Spleen (tissue), 11 donors: ENCODE results near the gene PARP9. TPM values are rescaled to one million over a fixed set of nuclear protein-coding genes. Genes with fewer than 3 reads are reported as not detected.

Experiments used
- DNase-seq: peaks from one replicate; pipeline ENCODE4 v3.0.0-alpha.2; 2020
- H3K27ac ChIP-seq, 8 donors: fragments of 200-600 bp; sonication (generic) in 7 of 8; 1 replicate in 4 of 8; 2 replicates in 4 of 8; pipeline versions ENCODE4 v1.5.0 to v1.8.0; 2016 to 2021; ENCODE audit warnings: inconsistent platforms in 4 of 8, mild to moderate bottlenecking in 4 of 8, moderate library complexity in 1 of 8
- H3K27me3 ChIP-seq, 7 donors: fragments of 200-600 bp; sonication (generic) in 6 of 7; replicated peaks in 1 of 7; 1 replicate in 4 of 7; 2 replicates in 3 of 7; pipeline versions ENCODE4 v1.5.0 to v1.8.0; 2016 to 2021; ENCODE audit warnings: inconsistent platforms in 3 of 7, mild to moderate bottlenecking in 1 of 7
- H3K36me3 ChIP-seq, 6 donors: fragments of 200-600 bp; sonication (generic) in 5 of 6; 1 replicate in 4 of 6; 2 replicates in 2 of 6; pipeline versions ENCODE4 v1.5.0 to v1.8.0; 2016 to 2021; ENCODE audit warnings: inconsistent platforms in 2 of 6
- H3K4me1 ChIP-seq, 6 donors: fragments of 200-600 bp; sonication (generic) in 5 of 6; 1 replicate in 3 of 6; 2 replicates in 3 of 6; pipeline versions ENCODE4 v1.5.0 to v1.8.0; 2016 to 2021; ENCODE audit warnings: inconsistent platforms in 3 of 6
- H3K4me3 ChIP-seq, 8 donors: fragments of 200-600 bp; sonication (generic) in 7 of 8; 1 replicate in 4 of 8; 2 replicates in 4 of 8; pipeline versions ENCODE4 v1.5.0 to v1.8.0; 2016 to 2021; ENCODE audit warnings: inconsistent platforms in 4 of 8, mild to moderate bottlenecking in 4 of 8, moderate library complexity in 2 of 8
- H3K9me3 ChIP-seq, 8 donors: fragments of 200-600 bp; sonication (generic) in 7 of 8; 1 replicate in 4 of 8; 2 replicates in 4 of 8; pipeline versions ENCODE4 v1.5.0 to v1.8.0; 2016 to 2021; ENCODE audit warnings: inconsistent platforms in 4 of 8
- POLR2A ChIP-seq, 3 donors: fragments of 450-650 bp; IDR thresholded peaks; one replicate each; pipeline ENCODE4 v1.5.1; 2017; ENCODE audit warnings: antibody characterized with exemption in 3 of 3, mild to moderate bottlenecking in 1 of 3
- POLR2AphosphoS5 ChIP-seq, 3 donors: sonication (generic); formaldehyde crosslinking; IDR thresholded peaks; one replicate each; pipeline ENCODE4 v1.5.1; 2017; ENCODE audit warnings: antibody characterized with exemption in 3 of 3
- WGBS, 5 donors: extraction: QIAGEN DNeasy Blood & Tissue Kit in 3 of 5; methylation state at CpG; one replicate each; pipeline versions ENCODE4 v1.1.5 to v1.1.7; 2013 to 2018; 5-methylcytosine and 5-hydroxymethylcytosine counted together
- intact Hi-C: fragments of 100-400 bp; cut with DNase I; formaldehyde crosslinking; loops from one replicate; pipeline ENCODE4 v1.15.0; 2023; ENCODE audit warnings: low total_unique reads
- polyA plus RNA-seq, 3 donors: library from polyadenylated mRNA; stranded (reverse); fragments of 200-250 nt; gene quantifications; one replicate each; pipeline ENCODE4 v1.2.1, GENCODE V29; 2013
- total RNA-seq, 7 donors: library from RNA; depleted of rRNA in 3 of 7; stranded (reverse); fragments of >200 nt in 3 of 7; fragmentation: NEBNext Ultra II Directional in 4 of 7; extraction: Animal tissue kit (Norgen Biotek cat#: 25700) in 4 of 7; gene quantifications; one replicate each; pipeline versions ENCODE4 v1.1.0 to v1.2.1, GENCODE V29; 2016 to 2021
- TF ChIP-seq, protein P1 (sequence below), 11 experiments: fragments of 200-600 bp in 7 of 11; fragments of 450-650 bp in 4 of 11; sonication (generic) in 4 of 11; IDR thresholded peaks in 8 of 11; conservative IDR thresholded peaks in 3 of 11; 1 replicate in 7 of 11; 2 replicates in 4 of 11; pipeline versions ENCODE4 v1.4.0 to v1.8.0; 2016 to 2021; ENCODE audit warnings: antibody characterized with exemption in 11 of 11, inconsistent platforms in 4 of 11, mild to moderate bottlenecking in 1 of 11
- donor health status: healthy with polysubstance abuse.
- donor health status: DM: no; HTN: no; CAD: no; lungs with moderate emphysema.
- donor health status: DM: no; HTN: no; CAD: no.
- donor health status: Bipolar disorder and iron deficiency.
- donor health status: healthy.
- donor health status: DM: no; HTN: no; CAD: no.
- donor health status: DM: yes; HTN: yes; CAD: no.

Gene PARP9
- total and polyA plus RNA-seq, 10 donors, result 24.0 to 72.6 (median 61.8) TPM

DNA sequence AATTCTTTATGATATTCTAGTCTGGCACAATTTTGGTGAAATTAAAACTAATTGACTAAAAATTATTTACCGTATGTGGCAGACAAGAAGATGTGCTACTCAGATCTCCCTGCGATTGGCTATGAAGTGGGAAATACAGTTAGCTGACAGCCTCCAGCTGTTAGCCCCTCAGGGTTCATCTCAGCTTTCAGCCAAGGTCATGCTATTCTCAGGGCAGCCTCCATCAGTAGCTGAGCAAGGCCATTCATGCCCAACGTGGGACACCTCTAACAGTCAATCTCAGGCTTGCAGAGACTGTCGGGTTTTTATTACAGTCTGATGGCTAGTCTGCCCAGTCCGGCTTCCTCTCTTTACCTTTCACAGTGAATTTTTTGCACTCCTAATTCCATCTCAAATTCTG lies 6.7 kb downstream of the PARP9 start:
- Histone ChIP-seq H3K27me3 (no peaks in the 10 kb centered on the region), H3K36me3 (peaks cover 0 to 85% (median 66%) of the 10 kb centered on the region in 6 donors), H3K4me3 (no peak overlapping the region), H3K4me1 (peaks cover 12 to 73% (median 33%) of the 10 kb centered on the region in 6 donors), H3K27ac (no peak overlapping the region), H3K9me3 (no peaks in the 10 kb centered on the region)
- intact Hi-C loops, result no loop called here
- DNase-seq, result no peak
- WGBS, 5 donors, result 82 to 91% (median 87%) methylated on average over 5 of the region's 5 CpGs
- TF ChIP-seq POLR2AphosphoS5 (IDR thresholded peaks at IDR 0.05) (no peak), POLR2A (IDR thresholded peaks at IDR 0.05) (no peak)

DNA sequence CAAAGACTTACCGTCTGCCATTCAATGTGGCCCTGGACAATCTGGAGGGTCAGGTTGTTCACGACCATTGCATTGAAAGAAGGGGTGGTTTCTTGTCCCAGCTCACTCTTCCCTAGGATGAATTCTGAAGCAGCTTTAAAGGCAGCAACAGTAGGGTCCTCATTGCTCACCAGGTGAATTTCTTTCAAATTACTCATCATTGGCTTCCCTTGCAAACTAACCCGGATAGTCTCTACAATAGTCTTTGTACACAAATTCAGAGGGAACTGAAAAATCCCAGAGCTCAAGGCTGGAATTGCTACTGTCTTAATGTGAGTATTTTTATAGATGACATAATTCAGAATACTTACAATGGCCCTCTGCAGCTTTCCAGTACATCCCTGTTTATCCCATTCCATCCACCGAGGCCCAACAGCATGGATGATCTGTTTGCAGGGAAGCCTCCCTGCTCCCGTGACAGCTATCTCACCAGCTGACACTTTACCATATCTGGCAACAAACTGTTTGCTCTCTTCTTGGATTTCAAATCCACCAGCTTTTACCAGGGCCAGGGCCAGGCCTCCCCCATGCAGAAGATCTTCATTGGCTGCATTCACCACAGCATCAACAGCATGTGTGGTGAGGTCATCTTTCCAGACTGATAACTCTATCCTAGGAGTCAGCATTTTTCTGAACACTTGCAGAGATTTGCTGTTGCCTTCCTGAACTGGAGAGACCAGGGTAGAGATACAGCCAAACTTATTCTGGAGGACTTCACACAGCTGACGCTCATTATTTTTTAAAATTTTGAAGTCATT lies 8.6 kb downstream of the PARP9 start:
- Histone ChIP-seq H3K27ac (no peak overlapping the region), H3K4me1 (peaks cover 0 to 54% (median 16%) of the 10 kb centered on the region in 6 donors), H3K27me3 (no peaks in the 10 kb centered on the region), H3K36me3 (peaks cover 4 to 98% (median 83%) of the 10 kb centered on the region in 6 donors), H3K4me3 (no peak overlapping the region), H3K9me3 (no peaks in the 10 kb centered on the region)
- no peak for DNase-seq
- no peak for TF ChIP-seq POLR2AphosphoS5 (IDR thresholded peaks at IDR 0.05)
- intact Hi-C loops, result no loop called here
- WGBS, 5 donors, result 91 to 96% (median 95%) methylated on average over 6 of the region's 6 CpGs

DNA sequence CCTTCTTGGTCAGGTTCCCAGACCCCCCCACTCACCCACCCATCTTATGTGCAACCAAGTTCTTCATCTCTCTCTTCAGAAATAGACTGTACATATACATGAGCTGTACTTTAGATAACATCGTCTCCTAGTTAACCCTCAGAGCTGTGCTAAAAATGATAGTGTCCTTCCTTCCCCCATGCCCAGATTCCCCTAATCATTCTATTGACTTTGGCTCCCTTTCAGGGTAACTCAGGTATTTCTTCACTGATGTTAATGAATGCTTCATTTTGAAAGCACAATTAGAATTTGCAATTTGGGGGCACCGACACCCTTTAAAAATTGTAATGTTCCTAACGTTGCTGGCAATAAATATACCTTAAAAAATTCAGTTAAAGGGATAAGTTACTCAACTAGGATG lies 10.9 kb downstream of the PARP9 start:
- Histone ChIP-seq H3K27ac (no peak overlapping the region), H3K4me3 (no peak overlapping the region), H3K27me3 (no peaks in the 10 kb centered on the region), H3K9me3 (no peaks in the 10 kb centered on the region), H3K36me3 (peaks cover 4 to 100% (median 92%) of the 10 kb centered on the region in 6 donors), H3K4me1 (peaks cover 0 to 43% (median 10%) of the 10 kb centered on the region in 6 donors)
- 63 to 92% (median 76%) methylated on average over 3 of the region's 3 CpGs for WGBS, 5 donors
- TF ChIP-seq POLR2A (IDR thresholded peaks at IDR 0.05) (no peak), POLR2AphosphoS5 (IDR thresholded peaks at IDR 0.05) (no peak)
- TF ChIP-seq, protein P1, sequence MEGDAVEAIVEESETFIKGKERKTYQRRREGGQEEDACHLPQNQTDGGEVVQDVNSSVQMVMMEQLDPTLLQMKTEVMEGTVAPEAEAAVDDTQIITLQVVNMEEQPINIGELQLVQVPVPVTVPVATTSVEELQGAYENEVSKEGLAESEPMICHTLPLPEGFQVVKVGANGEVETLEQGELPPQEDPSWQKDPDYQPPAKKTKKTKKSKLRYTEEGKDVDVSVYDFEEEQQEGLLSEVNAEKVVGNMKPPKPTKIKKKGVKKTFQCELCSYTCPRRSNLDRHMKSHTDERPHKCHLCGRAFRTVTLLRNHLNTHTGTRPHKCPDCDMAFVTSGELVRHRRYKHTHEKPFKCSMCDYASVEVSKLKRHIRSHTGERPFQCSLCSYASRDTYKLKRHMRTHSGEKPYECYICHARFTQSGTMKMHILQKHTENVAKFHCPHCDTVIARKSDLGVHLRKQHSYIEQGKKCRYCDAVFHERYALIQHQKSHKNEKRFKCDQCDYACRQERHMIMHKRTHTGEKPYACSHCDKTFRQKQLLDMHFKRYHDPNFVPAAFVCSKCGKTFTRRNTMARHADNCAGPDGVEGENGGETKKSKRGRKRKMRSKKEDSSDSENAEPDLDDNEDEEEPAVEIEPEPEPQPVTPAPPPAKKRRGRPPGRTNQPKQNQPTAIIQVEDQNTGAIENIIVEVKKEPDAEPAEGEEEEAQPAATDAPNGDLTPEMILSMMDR (IDR thresholded peaks at IDR 0.05 in 8 of 11, conservative IDR thresholded peaks at IDR 0.05 in 3 of 11), result no peak
- no peak for DNase-seq
- intact Hi-C loops, result no loop called here

- H3K27me3 ChIP-seq, result no peaks in the 10 kb centered on the region
- 86 to 92% (median 90%) methylated on average over 1 of the region's 1 CpG for WGBS, 5 donors
- no peak overlapping the region for H3K27ac ChIP-seq
- peaks cover 4 to 100% (median 87%) of the 10 kb centered on the region in 6 donors for H3K36me3 ChIP-seq
- DNase-seq, result no peak
- no peaks in the 10 kb centered on the region for H3K9me3 ChIP-seq
- intact Hi-C loops, result no loop called here
- peaks cover 0 to 9% (median 0%) of the 10 kb centered on the region in 6 donors for H3K4me1 ChIP-seq
- no peak overlapping the region for H3K4me3 ChIP-seq
- TF ChIP-seq, protein P1 (IDR thresholded peaks at IDR 0.05 in 8 of 11, conservative IDR thresholded peaks at IDR 0.05 in 3 of 11), result no peak
- TF ChIP-seq POLR2AphosphoS5 (IDR thresholded peaks at IDR 0.05) (no peak), POLR2A (IDR thresholded peaks at IDR 0.05) (no peak)
These were observed 15.5 kb downstream of the PARP9 start for GRCh38 chr3:122548619-122549018.

DNA sequence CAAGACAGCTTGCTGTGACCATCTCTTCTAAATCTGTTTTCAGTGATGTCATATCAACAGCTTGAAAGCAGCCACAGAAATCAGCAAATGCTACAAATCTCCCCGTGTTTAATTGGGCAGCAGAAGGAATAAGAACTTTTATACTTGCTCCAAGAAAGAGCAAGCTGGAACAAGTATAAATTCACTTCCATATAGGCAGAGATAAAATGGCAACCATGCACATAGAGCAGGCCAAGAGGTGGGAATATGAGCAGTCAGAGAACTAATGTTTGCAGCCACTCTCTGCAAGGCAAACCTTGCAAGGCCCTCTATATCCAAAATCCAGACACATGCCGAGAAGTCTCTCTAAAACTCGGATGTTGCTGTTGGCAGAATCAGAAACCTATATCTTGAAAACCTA lies 16.0 kb downstream of the PARP9 start:
- 89 to 96% (median 95%) methylated on average over 3 of the region's 3 CpGs for WGBS, 5 donors
- intact Hi-C loops, result no loop called here

More for the DNA sequence above, 16.0 kb downstream of the PARP9 start:
- no peaks in the 10 kb centered on the region for H3K9me3 ChIP-seq
- peaks cover 0 to 4% (median 0%) of the 10 kb centered on the region in 6 donors for H3K4me1 ChIP-seq
- H3K27me3 ChIP-seq, result no peaks in the 10 kb centered on the region
- TF ChIP-seq POLR2A (IDR thresholded peaks at IDR 0.05) (no peak), POLR2AphosphoS5 (IDR thresholded peaks at IDR 0.05) (no peak)
- TF ChIP-seq, protein P1 (IDR thresholded peaks at IDR 0.05 in 8 of 11, conservative IDR thresholded peaks at IDR 0.05 in 3 of 11), result no peak
- H3K27ac ChIP-seq, result no peak overlapping the region
- H3K36me3 ChIP-seq, result peaks cover 4 to 100% (median 89%) of the 10 kb centered on the region in 6 donors
- no peak overlapping the region for H3K4me3 ChIP-seq
- DNase-seq, result no peak
